ENCODE data around the gene CTTNBP2.

Gene CTTNBP2

DNA sequence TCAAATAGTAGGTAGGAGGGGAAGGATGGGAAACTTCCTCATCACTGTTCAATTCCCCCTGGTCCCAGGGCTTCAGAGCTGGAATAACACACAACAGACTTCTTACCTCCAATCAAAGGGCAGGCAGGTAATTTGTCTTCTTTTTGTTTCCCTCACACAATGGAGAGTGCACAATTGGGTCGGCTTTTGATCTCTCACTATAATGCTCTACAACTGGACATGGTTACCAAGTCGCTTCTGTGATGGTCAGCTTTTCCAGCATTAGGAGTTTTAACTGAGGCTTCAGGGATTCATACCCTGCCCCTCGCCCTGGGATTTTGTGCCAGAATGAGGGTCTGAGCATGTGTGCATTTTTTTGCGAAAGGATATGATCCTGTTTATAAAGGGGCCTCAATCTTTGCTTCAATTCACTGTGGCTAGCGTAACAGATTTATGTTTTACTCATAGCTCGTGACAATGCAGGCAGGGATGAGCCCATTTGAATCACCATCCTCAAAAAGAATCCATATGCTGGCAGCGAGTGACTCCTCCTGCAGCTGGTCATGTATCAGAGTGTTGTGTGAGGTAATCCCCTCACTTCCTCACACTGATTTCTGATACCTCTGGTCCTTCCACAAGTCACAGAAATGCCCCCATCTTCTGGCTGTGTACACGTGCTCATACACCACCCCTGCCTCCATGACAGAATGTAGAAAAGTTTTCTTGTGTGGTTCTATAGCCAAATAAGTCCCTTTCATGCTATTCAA lies 189.6 kb downstream of the CTTNBP2 start:
- no peak for DNase-seq

DNA sequence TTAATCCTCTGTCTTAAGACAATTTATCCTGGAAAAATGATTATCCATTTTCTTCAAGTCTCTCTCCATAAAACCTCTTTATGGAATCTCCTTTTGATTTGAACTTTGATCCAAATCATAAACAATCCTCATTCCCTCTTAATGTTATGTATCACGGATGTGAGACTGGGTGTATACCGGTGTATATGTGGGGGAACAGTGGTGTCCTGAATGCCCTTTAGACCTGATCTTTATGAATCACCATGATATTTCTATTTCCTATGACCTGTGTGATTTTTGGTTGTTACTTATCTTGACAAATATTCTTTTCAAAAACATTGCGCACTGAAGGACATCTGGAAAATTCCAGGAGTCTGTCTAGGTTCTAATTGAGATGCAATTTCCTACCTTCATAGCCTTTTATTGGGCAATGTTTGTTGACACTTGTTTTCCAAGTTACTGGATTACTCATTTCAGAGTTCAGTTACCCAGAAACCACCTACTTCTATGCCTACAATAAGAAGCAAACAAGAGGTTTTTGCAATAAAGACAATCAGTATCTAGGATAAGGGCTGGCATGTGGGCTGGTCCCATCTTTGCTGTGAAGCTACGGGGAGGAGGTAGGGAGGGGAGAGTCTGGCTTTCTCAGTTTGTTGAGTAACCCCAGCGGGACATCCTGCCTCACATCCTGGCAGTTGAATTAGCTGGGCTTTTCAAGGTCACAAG lies 190.4 kb downstream of the CTTNBP2 start:
- DNase-seq, result no peak

DNA sequence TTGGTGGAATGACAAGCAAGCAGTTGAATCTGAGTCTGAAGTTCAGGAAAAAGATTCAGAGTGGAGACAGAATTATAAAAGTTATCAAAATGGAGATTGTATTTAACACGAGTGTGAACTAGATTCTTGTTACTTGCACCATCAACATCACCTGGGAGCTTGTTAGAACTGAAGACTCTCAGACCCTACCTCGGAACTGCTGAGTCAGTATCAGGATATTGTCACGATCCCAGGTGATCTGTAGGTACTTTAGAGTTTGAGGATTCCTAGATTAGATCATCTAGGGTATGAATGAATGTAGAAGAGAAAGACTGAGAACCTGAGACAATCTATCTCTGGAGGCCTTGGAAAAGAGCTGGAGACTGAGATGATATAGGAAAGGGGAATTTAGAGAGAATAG lies 194.1 kb downstream of the CTTNBP2 start:
- no peak for DNase-seq

DNA sequence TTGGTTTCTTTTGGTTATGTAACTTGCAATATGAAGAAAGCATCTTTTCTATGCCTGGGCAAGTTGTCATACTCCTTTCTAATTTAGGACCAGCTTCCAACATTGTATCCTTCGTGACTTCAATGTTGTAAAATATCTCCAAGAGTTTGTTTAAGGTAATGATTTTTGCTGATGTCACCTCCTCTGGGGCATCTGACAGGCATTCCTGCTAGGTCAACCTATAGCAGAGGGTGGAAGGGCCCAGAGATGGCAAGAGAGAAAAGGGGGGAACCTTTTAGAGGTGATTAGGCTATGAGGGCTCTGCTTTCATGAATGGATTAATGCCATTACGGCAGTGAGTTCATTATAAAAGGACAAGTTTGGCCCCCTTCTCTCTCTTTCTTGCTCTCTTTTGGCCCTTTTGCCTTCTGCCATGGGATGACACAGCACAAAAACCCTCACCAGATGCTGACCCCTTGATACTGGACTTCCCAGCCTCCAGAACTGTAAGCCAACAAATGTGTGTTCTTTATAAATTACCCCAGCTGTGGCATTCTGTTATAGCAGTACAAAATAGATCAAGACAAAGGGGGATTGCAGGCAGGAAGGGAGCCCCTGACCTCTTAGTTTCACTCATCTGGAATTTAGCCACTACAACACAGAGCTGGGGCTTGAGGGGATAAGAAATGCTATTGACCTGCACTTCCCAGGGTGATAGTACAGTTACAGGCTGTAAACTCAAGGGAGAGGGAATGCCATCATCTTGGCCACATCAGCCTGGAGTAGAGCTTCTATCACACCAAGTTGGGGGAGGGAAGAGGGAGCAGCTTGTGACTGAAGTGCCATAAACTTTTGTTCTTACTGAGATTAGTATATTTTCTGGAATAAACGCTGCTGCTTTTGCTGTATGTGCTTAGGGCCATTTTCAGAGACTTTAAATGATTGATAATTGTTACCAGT lies 197.5 kb downstream of the CTTNBP2 start:
- DNase-seq, result no peak

DNA sequence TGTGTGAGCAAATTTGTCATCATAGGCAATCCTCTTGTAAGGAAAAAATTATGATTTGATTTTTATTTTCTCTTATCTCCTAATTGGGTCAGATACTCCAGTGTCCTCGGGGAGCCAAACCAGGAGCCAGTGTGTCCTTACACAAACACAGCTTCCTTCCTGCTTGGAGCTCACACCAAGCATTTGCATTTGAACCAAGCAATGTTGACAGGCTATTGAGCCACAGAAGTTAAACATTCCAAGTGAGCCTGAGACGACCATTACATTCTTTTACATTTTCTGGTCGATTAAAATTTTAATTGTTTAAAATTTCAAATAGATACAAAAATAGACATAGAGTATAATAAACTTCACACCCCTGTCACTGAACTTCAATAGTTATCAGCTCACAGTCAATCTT lies 198.6 kb downstream of the CTTNBP2 start:
- no peak for DNase-seq

DNA sequence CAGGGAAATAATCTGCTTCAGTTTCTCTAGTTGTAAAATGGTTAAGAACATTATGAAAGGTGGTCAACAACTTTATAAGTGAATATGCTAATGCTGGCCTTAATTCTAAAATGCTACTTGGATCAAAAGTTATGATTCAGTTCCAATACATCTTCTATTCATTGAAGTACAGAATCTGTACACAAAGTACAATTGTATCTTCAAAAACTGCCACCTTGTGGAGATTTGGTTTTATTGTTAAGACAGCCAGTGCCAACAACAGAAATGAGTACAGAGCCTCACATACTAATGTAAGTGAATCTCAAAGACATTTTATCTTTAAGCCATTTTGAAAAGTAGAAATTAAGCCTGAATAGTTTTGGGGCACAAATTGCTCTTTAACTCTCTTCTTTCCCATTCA lies 199.4 kb downstream of the CTTNBP2 start:
- DNase-seq, result no peak

DNA sequence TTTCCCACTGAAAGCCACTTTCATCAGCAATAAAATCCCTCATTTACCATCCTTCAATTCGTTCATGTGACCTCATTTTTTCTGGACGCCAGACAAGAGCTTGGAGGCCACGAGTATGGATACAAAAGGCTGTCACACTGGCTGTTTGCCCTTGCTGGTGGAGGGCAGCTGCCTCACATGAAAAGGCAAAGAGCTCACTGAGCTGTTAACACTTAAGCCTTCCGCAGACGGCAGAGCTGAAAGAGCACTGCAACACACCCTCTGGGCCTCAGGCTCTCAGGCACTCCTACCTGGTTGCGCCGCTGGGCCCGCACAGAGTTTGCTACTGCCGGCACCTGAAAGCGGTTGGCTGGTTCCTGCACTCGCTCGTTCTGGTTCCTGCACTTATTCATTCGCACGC lies 199.9 kb downstream of the CTTNBP2 start:
- peak; percentile 90 for DNase-seq

DNA sequence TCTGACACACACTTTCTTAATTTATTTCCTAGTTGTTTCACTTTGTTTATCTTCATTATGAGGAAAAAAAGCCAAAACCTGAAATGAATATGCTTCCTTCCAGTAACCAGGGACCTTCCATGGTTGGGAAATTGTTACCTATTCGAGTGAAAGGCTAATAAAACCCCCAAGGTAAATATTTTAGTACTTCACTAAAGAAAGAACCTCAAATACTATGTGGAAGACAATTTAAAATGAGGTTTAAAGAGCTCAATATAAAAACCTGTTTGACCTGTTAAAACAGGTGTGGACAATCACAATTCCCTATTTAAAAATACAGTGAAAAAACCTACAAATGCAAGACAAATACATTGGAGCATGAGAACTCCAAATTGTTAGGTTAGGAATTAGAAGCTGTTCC lies 200.8 kb downstream of the CTTNBP2 start:
- DNase-seq, result no peak

DNA sequence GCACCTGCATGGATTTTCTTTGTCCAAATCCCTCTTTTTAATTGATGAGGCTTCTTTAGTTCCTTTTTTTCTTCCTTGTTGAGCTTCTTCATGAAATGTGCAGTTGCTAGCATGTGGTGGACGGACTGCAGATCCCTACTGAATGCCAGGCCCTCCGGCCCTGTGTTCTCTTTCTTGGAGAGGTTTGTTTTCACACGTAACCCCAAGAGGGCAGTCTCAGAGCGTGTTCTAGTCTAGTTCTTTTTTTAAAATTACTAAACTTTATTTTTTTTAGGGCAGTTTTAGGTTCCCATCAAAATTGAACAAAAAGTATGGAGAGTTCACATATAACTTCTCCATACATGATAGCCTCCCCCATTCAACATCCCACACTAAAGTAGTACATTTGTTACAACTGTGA lies 203.4 kb downstream of the CTTNBP2 start:
- no peak for DNase-seq

DNA sequence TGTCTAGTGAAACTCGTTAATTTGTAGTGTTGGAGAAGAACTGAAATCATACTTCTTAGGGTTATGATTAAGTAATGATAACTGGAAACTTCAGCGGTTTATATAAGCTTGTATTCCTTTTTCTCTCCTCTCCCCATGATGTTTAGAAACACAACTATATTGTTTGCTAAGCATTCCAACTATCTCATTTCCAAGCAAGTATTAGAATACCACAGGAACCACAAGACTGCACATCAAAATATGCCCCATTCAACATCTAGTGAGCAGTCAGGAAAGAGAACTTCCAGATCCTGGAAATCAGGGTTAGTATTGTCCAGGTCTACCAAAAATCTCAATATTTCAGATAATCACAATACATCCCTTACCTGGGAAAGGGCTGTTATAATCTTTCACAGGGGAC lies 205.8 kb downstream of the CTTNBP2 start:
- no peak for DNase-seq

DNA sequence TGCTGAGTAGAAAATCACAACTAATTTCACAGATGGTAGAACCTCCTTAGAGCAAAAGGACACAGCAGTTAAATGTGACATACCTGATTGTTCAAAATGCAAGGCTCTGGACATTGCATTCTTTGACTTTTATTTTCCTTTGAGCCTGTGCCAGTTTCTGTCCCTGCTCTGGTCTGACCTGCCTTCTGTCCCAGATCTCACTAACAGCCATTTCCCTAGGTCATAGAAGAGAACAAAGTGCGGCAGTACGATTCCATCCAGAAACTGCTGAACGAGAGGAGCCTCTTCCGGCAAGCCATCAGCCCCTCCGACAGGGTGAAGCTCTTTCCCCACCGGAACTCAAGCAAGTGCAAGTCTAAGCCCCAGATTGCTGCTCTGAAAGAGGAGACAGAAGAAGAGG lies 206.6 kb downstream of the CTTNBP2 start:
- no peak for DNase-seq

DNA sequence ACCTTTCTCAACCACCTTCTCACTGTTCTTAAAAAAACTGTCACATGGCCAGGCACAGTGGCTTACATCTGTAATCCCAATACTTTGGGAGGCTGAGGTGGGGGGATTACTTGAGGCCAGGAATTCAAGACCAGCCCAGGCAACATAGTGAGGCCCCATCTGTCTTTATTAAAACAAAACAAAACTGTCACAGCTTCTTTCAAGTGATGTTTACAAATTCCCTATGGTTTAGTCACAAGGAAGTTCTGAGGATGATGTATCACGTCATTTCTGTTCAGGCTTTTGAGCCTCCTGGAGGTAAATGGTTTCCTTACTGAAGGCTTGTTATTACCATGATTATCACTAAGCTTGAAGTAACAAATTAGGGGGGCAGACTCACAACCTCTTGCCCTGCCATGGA lies 207.2 kb downstream of the CTTNBP2 start:
- DNase-seq, result peak; percentile 62

DNA sequence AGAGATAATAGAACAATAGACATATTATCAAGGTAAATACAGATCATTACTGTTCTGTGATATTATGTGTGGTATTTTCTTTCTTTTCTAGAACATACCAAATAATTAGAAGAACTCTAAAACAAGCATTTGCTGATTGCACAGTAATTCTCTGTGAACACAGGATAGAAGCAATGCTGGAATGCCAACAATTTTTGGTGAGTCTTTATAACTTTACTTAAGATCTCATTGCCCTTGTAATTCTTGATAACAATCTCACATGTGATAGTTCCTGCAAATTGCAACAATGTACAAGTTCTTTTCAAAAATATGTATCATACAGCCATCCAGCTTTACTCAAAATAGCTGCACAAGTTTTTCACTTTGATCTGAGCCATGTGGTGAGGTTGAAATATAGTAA lies 207.9 kb downstream of the CTTNBP2 start:
- no peak for DNase-seq

DNA sequence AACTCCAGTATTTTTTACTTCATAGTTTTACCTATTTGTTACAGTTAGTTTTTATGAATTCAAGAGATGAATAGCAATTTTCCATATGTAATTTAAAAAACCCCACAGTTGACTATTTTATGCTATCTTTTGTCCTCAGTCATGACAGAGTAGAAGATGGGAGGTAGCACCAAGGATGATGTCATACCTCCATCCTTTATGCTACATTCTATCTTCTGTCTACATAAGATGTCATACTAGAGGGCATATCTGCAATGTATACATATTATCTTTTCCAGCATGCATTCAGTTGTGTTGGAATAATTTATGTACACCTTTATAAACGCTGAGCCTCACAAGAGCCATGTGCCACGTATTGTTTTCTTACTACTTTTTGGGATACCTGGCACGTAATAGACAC lies 209.2 kb downstream of the CTTNBP2 start:
- no peak for DNase-seq

DNA sequence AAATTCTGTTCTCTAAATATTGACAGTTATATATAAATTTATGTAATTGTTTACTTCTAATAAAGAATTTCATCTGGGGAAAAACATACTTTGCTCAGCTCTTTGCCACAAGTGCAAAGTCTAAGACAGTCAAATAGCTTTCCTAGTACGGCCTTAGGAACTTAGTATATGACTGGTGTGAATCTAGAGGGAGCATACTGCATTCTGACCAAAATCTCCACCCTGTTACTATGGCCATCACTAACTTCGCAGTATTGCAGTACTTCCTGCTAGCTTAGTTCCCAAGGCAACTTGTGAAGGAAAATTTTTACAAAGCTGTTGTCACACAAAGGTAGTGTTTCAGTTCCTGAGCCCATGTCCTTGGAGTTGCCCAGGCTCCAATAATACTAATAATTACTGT lies 211.9 kb downstream of the CTTNBP2 start:
- no peak for DNase-seq
